Cardiac muscle cell (in vitro differentiated cells and primary cell): ENCODE measurements around the gene ATXN7L2. TPM values are rescaled to one million over a fixed set of nuclear protein-coding genes. Genes with fewer than 3 reads are reported as not detected.

Source experiments
- DNase-seq, 2 donors: peaks; one replicate each; pipeline versions ENCODE4 v3.0.0 to v3.0.0-alpha.2; 2010 to 2017; ENCODE audit warnings: low read depth in 1 of 2, low spot score in 1 of 2
- H3K27ac ChIP-seq: fragments of 200-600 bp; sonication (generic); 2 replicates; pipeline ENCODE4 v1.5.1; 2016
- H3K27me3 ChIP-seq: fragments of 200-600 bp; sonication (generic); 2 replicates; pipeline ENCODE4 v1.6.0; 2016; ENCODE audit warnings: control low read depth
- H3K36me3 ChIP-seq: fragments of 200-600 bp; sonication (generic); 2 replicates; pipeline ENCODE4 v1.5.1; 2016; ENCODE audit warnings: control low read depth
- H3K4me1 ChIP-seq: fragments of 200-600 bp; sonication (generic); 2 replicates; pipeline ENCODE4 v1.8.1; 2017; ENCODE audit warnings: low read depth, mild to moderate bottlenecking, mixed run types
- H3K4me3 ChIP-seq: fragments of 200-600 bp; sonication (generic); 2 replicates; pipeline ENCODE4 v1.5.1; 2016; ENCODE audit warnings: mild to moderate bottlenecking
- H3K9me3 ChIP-seq: fragments of 200-600 bp; sonication (generic); 2 replicates; pipeline ENCODE4 v1.5.1; 2017; ENCODE audit warnings: low read depth, mild to moderate bottlenecking, control low read depth
- CTCF ChIP-seq: IDR thresholded peaks from 2 replicates; pipeline ENCODE4 v1.5.1; 2012; ENCODE audit warnings: low read depth, mild to moderate bottlenecking, low read length
- polyA plus RNA-seq: library from polyadenylated mRNA; unstranded; fragments of >200 nt; fragmentation: Nextera tagmentation; extraction: Ambion mirVana; gene quantifications from 2 replicates; pipeline ENCODE4 v1.2.1, GENCODE V29; 2016
- total RNA-seq: library from RNA; depleted of rRNA; stranded (reverse); fragments of >200 nt; gene quantifications from 2 replicates; pipeline ENCODE4 v1.2.3, GENCODE V29; 2016

ATXN7L2 gene
- total and polyA plus RNA-seq, 2 experiments from 2014 or later, result 7.0 to 17.8 TPM

GRCh38 chr1:109478806-109479205 lies 4.9 kb upstream of the ATXN7L2 start:
- TF ChIP-seq CTCF, result no peak
- Histone ChIP-seq H3K4me1 (no peaks in the 10 kb centered on the region), H3K4me3 (no peak overlapping the region), H3K9me3 (no peaks in the 10 kb centered on the region), H3K27ac (no peak overlapping the region), H3K27me3 (no peaks in the 10 kb centered on the region), H3K36me3 (peaks cover 4% of the 10 kb centered on the region)
- peak in 1 of 2 donors; percentile 23 for DNase-seq

- no peaks in the 10 kb centered on the region for H3K4me1 ChIP-seq
- H3K27ac ChIP-seq, result no peak overlapping the region
- no peaks in the 10 kb centered on the region for H3K9me3 ChIP-seq
- H3K4me3 ChIP-seq, result no peak overlapping the region
- TF ChIP-seq CTCF, result no peak
- no peak for DNase-seq
- H3K36me3 ChIP-seq, result peaks cover 4% of the 10 kb centered on the region
- H3K27me3 ChIP-seq, result no peaks in the 10 kb centered on the region
These were observed 4.4 kb upstream of the ATXN7L2 start for GRCh38 chr1:109479311-109479710.

- H3K36me3 ChIP-seq, result peaks cover 4% of the 10 kb centered on the region
- no peaks in the 10 kb centered on the region for H3K4me1 ChIP-seq
- H3K27ac ChIP-seq, result no peak overlapping the region
- no peaks in the 10 kb centered on the region for H3K9me3 ChIP-seq
- no peak overlapping the region for H3K4me3 ChIP-seq
- DNase-seq, result no peak
- no peak for TF ChIP-seq CTCF
- no peaks in the 10 kb centered on the region for H3K27me3 ChIP-seq
These were observed 3.8 kb upstream of the ATXN7L2 start for GRCh38 chr1:109479901-109480300.

- Histone ChIP-seq H3K27ac (no peak overlapping the region), H3K36me3 (peaks cover 4% of the 10 kb centered on the region), H3K4me1 (no peaks in the 10 kb centered on the region), H3K27me3 (no peaks in the 10 kb centered on the region), H3K9me3 (no peaks in the 10 kb centered on the region), H3K4me3 (no peak overlapping the region)
- TF ChIP-seq CTCF, result no peak
- no peak for DNase-seq
These were observed 2.1 kb upstream of the ATXN7L2 start for GRCh38 chr1:109481646-109482045.

- TF ChIP-seq CTCF, result no peak
- Histone ChIP-seq H3K27me3 (no peaks in the 10 kb centered on the region), H3K36me3 (peaks cover under 1% of the 10 kb centered on the region), H3K27ac (no peak overlapping the region), H3K4me3 (no peak overlapping the region), H3K9me3 (no peaks in the 10 kb centered on the region), H3K4me1 (no peaks in the 10 kb centered on the region)
- DNase-seq, result no peak
These were observed 1.5 kb upstream of the ATXN7L2 start for GRCh38 chr1:109482242-109482641.
